ENCODE measurements around the gene GPR21. TPM values are rescaled to one million over a fixed set of nuclear protein-coding genes. Genes with fewer than 3 reads are reported as not detected.

GPR21 gene
- total RNA-seq = 1.1 and 1.4 TPM in 2 replicates

GRCh38 chr9:123033352-123033751 lies at the start of gene GPR21:
TSS of gene GPR21 (plus strand) at chr9:123033667. CDS start at chr9:123034567, 900 bp downstream.

Small RNA genes lying within 50 kb of the gene (small RNA-seq; reads per million reads assigned to genes)
- not detected for gene GPR21 (ENCODE audit: low replicate concordance)

Other genes starting within 250 kb of the GPR21 start
- gene OR5C1, start 244.7 kb upstream of the GPR21 start, total RNA-seq = not detected in 2 replicates
- gene OR1K1, start 233.5 kb upstream of the GPR21 start, total RNA-seq = not detected in 2 replicates
- gene PDCL, start 205.1 kb upstream of the GPR21 start, total RNA-seq = 25.6 and 33.2 TPM in 2 replicates
- 47.7 and 62.7 TPM in 2 replicates for gene RC3H2, start 128.3 kb upstream of the GPR21 start, total RNA-seq
- 7.9 and 17.0 TPM in 2 replicates for gene ZBTB6, start 120.3 kb upstream of the GPR21 start, total RNA-seq
- gene ZBTB26, start 102.2 kb upstream of the GPR21 start, total RNA-seq = 2.8 and 3.7 TPM in 2 replicates
- 30.2 and 38.3 TPM in 2 replicates for gene RABGAP1, start 92.6 kb upstream of the GPR21 start, total RNA-seq
- 3.3 and 3.7 TPM in 2 replicates for gene STRBP, start 234.9 kb downstream of the GPR21 start, total RNA-seq

Measured in placental pericyte (primary cell).